ENCODE measurements around the gene SMAD1. TPM values are rescaled to one million over a fixed set of nuclear protein-coding genes. Genes with fewer than 3 reads are reported as not detected.
A peak's percentile ranks its signal among the peaks of the same experiment; 100 is the strongest.

Gene SMAD1
- polyA plus RNA-seq, 1 of the 3 experiments (the other 2 are of a cell fraction), result 46.0 TPM

DNA sequence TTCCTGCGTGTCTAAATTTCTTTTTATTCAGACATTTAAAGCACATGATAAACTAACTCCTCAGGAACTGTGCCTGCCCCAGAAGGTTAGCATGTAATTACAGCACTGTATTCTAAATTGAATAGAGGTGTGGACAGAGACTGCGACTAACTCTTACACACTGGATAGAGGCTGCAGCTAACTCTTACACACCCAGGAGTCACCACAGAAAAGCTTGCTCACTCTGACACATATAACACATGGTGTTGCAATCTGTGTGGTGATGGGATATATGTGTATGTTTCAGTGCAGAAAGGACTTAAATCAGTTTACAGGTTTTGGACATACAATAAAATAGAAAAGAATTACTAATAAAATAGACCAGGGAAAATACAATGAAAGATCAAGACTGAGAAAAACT lies 41.5 kb downstream of the SMAD1 start:
- H3K27me3 ChIP-seq (ENCODE audit: insufficient read depth), result no peaks in the 10 kb centered on the region
- POLR2A ChIA-PET, result no interaction called here
- H3F3A ChIP-seq (replicated peaks; ENCODE audit: insufficient read depth), result no peaks in the 10 kb centered on the region
- CTCF ChIA-PET, result no interaction called here
- H3K4me1 ChIP-seq (ENCODE audit: control insufficient read depth in 1 of 2, insufficient read depth in 2 of 2, low read depth in 1 of 2, low read length in 1 of 2), result peaks cover 0 to 25% of the 10 kb centered on the region in 2 experiments; a peak in 3 of 4 replicates
- H3K9ac ChIP-seq, result no peak overlapping the region
- no peak overlapping the region for H2AFZ ChIP-seq (ENCODE audit: low read depth)
- no peaks in the 10 kb centered on the region for H3K9me2 ChIP-seq
- H3K4me3 ChIP-seq (ENCODE audit: low read depth in 2 of 2, low read length in 1 of 2), result no peak overlapping the region
- no peak for TF ChIP-seq ELF1 (IDR thresholded peaks at IDR 0.05)
- TF ChIP-seq TAF1 (IDR thresholded peaks at IDR 0.05; ENCODE audit: borderline replicate concordance, low read depth, low read length), result no peak
- TF ChIP-seq, protein P1, sequence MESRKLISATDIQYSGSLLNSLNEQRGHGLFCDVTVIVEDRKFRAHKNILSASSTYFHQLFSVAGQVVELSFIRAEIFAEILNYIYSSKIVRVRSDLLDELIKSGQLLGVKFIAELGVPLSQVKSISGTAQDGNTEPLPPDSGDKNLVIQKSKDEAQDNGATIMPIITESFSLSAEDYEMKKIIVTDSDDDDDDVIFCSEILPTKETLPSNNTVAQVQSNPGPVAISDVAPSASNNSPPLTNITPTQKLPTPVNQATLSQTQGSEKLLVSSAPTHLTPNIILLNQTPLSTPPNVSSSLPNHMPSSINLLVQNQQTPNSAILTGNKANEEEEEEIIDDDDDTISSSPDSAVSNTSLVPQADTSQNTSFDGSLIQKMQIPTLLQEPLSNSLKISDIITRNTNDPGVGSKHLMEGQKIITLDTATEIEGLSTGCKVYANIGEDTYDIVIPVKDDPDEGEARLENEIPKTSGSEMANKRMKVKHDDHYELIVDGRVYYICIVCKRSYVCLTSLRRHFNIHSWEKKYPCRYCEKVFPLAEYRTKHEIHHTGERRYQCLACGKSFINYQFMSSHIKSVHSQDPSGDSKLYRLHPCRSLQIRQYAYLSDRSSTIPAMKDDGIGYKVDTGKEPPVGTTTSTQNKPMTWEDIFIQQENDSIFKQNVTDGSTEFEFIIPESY (IDR thresholded peaks at IDR 0.05; ENCODE audit: borderline replicate concordance, low read depth), result no peak
- TF ChIP-seq RFX5 (IDR thresholded peaks at IDR 0.05; ENCODE audit: low read length), result no peak
- no peak for TF ChIP-seq FOSL2 (IDR thresholded peaks at IDR 0.05; ENCODE audit: borderline replicate concordance, low read depth)
- TF ChIP-seq, protein P2, sequence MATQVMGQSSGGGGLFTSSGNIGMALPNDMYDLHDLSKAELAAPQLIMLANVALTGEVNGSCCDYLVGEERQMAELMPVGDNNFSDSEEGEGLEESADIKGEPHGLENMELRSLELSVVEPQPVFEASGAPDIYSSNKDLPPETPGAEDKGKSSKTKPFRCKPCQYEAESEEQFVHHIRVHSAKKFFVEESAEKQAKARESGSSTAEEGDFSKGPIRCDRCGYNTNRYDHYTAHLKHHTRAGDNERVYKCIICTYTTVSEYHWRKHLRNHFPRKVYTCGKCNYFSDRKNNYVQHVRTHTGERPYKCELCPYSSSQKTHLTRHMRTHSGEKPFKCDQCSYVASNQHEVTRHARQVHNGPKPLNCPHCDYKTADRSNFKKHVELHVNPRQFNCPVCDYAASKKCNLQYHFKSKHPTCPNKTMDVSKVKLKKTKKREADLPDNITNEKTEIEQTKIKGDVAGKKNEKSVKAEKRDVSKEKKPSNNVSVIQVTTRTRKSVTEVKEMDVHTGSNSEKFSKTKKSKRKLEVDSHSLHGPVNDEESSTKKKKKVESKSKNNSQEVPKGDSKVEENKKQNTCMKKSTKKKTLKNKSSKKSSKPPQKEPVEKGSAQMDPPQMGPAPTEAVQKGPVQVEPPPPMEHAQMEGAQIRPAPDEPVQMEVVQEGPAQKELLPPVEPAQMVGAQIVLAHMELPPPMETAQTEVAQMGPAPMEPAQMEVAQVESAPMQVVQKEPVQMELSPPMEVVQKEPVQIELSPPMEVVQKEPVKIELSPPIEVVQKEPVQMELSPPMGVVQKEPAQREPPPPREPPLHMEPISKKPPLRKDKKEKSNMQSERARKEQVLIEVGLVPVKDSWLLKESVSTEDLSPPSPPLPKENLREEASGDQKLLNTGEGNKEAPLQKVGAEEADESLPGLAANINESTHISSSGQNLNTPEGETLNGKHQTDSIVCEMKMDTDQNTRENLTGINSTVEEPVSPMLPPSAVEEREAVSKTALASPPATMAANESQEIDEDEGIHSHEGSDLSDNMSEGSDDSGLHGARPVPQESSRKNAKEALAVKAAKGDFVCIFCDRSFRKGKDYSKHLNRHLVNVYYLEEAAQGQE (IDR thresholded peaks at IDR 0.05; ENCODE audit: low read depth, low read length), result no peak
- peaks cover 29% of the 10 kb centered on the region for H3K79me2 ChIP-seq (ENCODE audit: insufficient read depth)
- H4K20me1 ChIP-seq (ENCODE audit: insufficient read depth), result no peaks in the 10 kb centered on the region
- WGBS (ENCODE audit: low lambda C conversion rate), result 100% methylated on average over 2 of the region's 2 CpGs
- DNase-seq, result no peak
- no peak overlapping the region for H3K27ac ChIP-seq (ENCODE audit: low read depth in 2 of 2, low read length in 1 of 2)
- H3K9me3 ChIP-seq, result no peaks in the 10 kb centered on the region
- H3K4me2 ChIP-seq, result no peak overlapping the region
- peaks cover 3 to 4% of the 10 kb centered on the region in 2 experiments for H3K36me3 ChIP-seq (replicated peaks in 1 of 2; ENCODE audit: control insufficient read depth in 1 of 2, insufficient read depth in 2 of 2, low read length in 1 of 2)

DNA sequence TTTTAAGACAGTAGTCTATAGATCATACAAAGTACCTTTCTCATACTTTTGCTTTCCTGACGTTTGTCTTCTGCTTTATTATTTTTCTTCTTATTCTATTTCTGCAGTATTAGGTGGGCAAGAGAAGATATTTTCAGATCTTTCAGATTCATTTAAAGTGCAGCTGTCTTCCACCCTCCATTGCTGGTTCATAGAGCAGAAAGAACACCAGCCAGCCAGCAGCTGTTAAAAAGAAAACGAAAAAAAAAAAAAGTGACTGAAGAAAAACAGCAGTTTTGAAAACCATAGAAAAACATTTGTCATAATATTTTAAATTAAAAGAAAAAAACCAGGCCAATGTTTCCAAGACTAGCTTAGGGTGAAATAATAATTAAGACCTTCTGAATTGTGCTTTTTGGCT lies 42.9 kb downstream of the SMAD1 start:
- peaks cover 4 to 5% of the 10 kb centered on the region in 2 experiments for H3K36me3 ChIP-seq (replicated peaks in 1 of 2; ENCODE audit: control insufficient read depth in 1 of 2, insufficient read depth in 2 of 2, low read length in 1 of 2)
- no peaks in the 10 kb centered on the region for H3K27me3 ChIP-seq (ENCODE audit: insufficient read depth)
- peaks cover 0 to 25% of the 10 kb centered on the region in 2 experiments; a peak in 3 of 4 replicates for H3K4me1 ChIP-seq (ENCODE audit: control insufficient read depth in 1 of 2, insufficient read depth in 2 of 2, low read depth in 1 of 2, low read length in 1 of 2)
- CTCF ChIA-PET, result no interaction called here
- TF ChIP-seq GABPA (IDR thresholded peaks at IDR 0.05; ENCODE audit: low read depth), result no peak
- no peak for TF ChIP-seq EP300 (IDR thresholded peaks at IDR 0.05; ENCODE audit: borderline replicate concordance in 1 of 2, low read depth in 1 of 2, low read length in 1 of 2)
- TF ChIP-seq, protein P3, sequence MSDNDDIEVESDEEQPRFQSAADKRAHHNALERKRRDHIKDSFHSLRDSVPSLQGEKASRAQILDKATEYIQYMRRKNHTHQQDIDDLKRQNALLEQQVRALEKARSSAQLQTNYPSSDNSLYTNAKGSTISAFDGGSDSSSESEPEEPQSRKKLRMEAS (IDR thresholded peaks at IDR 0.05; ENCODE audit: low read depth), result no peak
- no peak for TF ChIP-seq SIN3A (IDR thresholded peaks at IDR 0.05; ENCODE audit: borderline replicate concordance, low read depth, low read length)
- no peak for TF ChIP-seq TEAD4 (IDR thresholded peaks at IDR 0.05; ENCODE audit: borderline replicate concordance, insufficient read depth)
- no peak for TF ChIP-seq RCOR1 (IDR thresholded peaks at IDR 0.05; ENCODE audit: low read length)
- TF ChIP-seq, protein P4, sequence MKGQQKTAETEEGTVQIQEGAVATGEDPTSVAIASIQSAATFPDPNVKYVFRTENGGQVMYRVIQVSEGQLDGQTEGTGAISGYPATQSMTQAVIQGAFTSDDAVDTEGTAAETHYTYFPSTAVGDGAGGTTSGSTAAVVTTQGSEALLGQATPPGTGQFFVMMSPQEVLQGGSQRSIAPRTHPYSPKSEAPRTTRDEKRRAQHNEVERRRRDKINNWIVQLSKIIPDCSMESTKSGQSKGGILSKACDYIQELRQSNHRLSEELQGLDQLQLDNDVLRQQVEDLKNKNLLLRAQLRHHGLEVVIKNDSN (IDR thresholded peaks at IDR 0.05; ENCODE audit: borderline replicate concordance, low read depth), result no peak
- TF ChIP-seq, protein P1 (IDR thresholded peaks at IDR 0.05; ENCODE audit: borderline replicate concordance, low read depth), result no peak
- TF ChIP-seq MEF2A (IDR thresholded peaks at IDR 0.05; ENCODE audit: borderline replicate concordance, low read depth), result no peak
- TF ChIP-seq FOXM1 (IDR thresholded peaks at IDR 0.05; ENCODE audit: low read depth), result no peak
- TF ChIP-seq SMC3 (IDR thresholded peaks at IDR 0.05; ENCODE audit: low read depth, low read length), result no peak
- no peak for TF ChIP-seq MXI1 (IDR thresholded peaks at IDR 0.05; ENCODE audit: low read depth, low read length)
- 67% methylated on average over 2 of the region's 2 CpGs for WGBS (ENCODE audit: low lambda C conversion rate)
- H4K20me1 ChIP-seq (ENCODE audit: insufficient read depth), result no peaks in the 10 kb centered on the region
- H3K4me2 ChIP-seq, result no peak overlapping the region
- POLR2A ChIA-PET, result no interaction called here
- DNase-seq, result no peak
- H2AFZ ChIP-seq (ENCODE audit: low read depth), result no peak overlapping the region
- no peak overlapping the region for H3K4me3 ChIP-seq (ENCODE audit: low read depth in 2 of 2, low read length in 1 of 2)
- peaks cover 30% of the 10 kb centered on the region; the same call in 1 of the 2 replicates for H3K79me2 ChIP-seq (ENCODE audit: insufficient read depth)
- H3K27ac ChIP-seq (ENCODE audit: low read depth in 2 of 2, low read length in 1 of 2), result peak overlapping the region in 1 of 2 experiments; percentile 87; a peak in 2 of 4 replicates
- no peak overlapping the region for H3K9ac ChIP-seq
- H3K9me2 ChIP-seq, result no peaks in the 10 kb centered on the region
- H3F3A ChIP-seq (replicated peaks; ENCODE audit: insufficient read depth), result no peaks in the 10 kb centered on the region
- H3K9me3 ChIP-seq, result no peaks in the 10 kb centered on the region

Data from SK-N-SH (cell line).